GM19099 (cell line): ENCODE measurements around the gene BLVRA.

Experiments
- POLR2A ChIP-seq: IDR thresholded peaks from 3 replicates; pipeline ENCODE4 v1.6.1; 2011; ENCODE audit warnings: low read depth; ENCODE audit not compliant: insufficient read length; ENCODE audit errors: extremely low read depth

Gene BLVRA

GRCh38 chr7:43747328-43748105 is 11.0 kb upstream of the BLVRA start:
- no peak for TF ChIP-seq POLR2A

GRCh38 chr7:43749383-43749940 is 9.0 kb upstream of the BLVRA start:
- no peak for TF ChIP-seq POLR2A

- no peak for TF ChIP-seq POLR2A
Observed at GRCh38 chr7:43750016-43750887, 8.2 kb upstream of the BLVRA start.

- no peak for TF ChIP-seq POLR2A
Observed at GRCh38 chr7:43752411-43752810, 6.1 kb upstream of the BLVRA start.

GRCh38 chr7:43753271-43753810 is 5.1 kb upstream of the BLVRA start:
- TF ChIP-seq POLR2A: no peak

- TF ChIP-seq POLR2A: no peak
Observed at GRCh38 chr7:43753843-43754242, 4.6 kb upstream of the BLVRA start.

GRCh38 chr7:43754596-43754995 is 3.9 kb upstream of the BLVRA start:
- no peak for TF ChIP-seq POLR2A

DNA sequence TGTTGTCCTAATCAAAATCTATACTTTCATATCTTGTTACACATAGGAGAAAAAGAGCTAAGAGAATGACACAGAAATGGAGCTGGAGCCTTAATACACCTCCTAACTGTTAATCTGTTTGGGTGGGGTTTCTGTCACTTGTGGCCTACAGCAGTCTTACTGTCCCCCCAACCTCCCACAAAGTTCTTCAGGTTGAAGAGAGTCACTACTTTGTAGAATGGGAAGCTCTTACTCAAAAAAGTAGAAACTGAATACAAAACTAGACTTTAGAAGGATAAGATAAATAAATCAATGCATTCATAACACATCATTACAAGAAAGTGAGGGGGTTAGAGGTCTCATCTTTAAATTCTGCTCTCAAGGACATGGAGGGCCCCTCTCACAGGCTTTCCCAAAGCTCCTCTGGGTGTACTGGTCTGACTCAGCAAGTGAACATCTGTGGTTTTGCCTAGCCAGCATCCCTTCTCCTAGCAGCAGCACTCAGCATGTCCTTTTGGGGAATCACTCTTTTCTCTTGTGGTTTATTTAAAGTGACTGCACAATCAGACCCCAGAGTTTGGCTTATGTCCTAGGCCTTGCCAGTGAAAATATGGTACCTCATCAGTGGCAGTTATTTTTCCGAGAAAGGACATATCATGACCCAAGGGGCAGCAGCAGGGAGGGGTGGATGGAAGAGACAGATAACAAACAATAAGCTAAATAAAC is 2.0 kb upstream of the BLVRA start:
- TF ChIP-seq POLR2A: no peak

DNA sequence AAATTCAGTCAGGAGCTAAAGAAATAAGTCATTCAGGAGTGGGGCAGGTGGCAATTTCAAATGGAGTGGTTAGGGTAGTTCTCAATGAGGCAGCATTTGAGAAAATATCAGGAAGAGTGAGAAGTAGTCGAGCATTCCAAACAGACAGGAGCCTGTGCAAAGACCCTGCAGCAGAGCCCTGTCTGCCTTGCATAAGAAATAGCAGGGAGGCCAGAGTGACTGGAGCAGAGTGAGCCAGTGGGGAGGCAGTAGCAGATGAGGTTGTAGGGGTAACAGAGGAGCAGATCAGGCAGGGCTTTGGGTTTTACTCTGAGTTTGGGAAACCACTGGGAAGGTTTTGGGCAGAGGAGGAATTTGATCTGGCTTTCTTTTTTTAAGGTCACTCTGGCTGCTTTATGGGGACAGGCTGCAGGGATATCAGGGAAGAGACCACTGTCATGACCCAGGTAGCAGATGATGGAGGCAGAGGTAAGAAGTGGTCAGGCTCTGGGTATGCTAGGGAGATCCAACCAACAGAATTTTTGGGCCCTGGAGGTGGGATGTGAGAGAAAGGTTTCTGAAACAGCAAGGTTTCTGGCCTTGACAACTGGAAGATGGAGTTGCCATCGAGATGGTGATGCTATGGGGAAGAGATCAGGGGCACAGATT is 1.3 kb upstream of the BLVRA start:
- no peak for TF ChIP-seq POLR2A

DNA sequence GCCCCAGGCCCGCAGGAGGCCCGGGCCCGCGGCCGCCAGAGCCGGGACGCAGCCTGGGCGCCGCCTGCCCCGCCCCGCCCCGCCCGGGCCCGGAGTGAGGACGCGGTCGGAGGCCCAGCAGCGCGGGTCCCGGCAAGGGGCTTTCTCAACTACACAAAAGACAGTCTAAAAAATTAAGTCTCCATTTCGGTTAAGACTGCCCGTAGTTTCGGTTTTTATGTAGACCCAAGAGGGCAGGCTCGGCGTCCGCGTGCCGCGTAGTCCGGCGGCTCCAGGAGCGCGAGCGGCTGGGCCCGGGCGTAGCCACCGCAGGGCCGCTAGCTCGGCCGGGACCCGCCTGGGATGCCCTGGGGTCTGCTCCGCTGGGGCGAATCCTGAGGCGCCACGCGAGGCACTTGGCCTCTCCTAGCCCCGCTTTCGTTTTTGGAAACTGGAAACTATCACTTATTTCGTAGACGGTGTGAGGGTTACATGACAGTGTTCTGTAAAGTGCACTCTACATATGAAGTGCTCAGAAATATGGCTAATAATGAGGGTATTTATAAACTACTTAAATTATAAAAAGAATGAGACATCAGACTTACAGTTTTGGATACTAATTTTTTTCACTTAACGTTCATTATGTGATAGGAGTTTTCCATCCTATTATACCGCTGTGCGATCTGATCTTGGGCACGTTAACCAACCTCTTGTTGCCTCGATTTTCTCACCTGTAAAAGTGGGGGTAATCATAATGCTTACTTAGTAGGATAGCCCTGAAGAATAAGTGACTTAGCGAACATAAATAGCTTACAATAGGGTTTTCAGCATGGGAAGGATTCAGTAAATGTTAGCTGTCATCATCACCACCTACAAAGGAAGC is 573 bp downstream of the BLVRA start:
- TF ChIP-seq POLR2A: peak; percentile 58

DNA sequence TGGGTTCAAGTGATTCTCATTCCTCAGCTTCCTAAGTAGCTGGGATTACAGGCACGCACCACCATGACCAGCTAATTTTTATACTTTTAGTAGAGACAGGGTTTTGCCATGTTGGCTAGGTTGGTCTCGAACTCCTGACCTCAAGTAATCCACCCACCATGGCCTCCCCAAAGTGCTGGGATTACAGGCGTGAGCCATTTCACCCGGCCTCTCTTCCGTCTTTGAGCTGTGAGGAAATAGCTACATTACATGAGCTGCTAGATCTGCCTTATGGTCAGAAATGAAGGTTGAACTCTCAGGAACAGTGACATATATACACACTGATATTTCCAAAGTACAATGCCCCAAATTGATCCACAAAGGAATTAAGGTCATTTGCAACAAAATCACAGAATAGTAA is 2.4 kb downstream of the BLVRA start:
- TF ChIP-seq POLR2A: no peak

DNA sequence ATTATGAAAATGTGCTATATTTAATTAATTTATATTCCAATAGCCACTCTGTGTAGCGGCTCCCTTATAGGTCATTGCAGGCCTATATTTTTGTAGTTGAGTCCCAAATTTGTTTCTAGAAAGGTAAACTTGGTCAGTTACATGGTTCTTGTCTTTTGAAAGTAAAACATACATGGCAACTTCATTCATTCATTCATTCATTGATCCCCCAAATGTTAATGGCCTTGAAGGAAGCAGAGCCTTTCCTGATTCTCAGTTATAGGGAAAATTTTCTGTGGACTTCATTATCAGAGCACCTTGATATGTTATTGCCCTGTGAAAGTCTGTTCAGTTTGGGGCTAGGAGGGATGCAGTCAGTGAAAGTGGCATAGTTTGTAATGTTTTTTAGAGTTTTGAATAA is 2.9 kb downstream of the BLVRA start:
- no peak for TF ChIP-seq POLR2A

GRCh38 chr7:43761938-43762692 is 3.6 kb downstream of the BLVRA start:
- TF ChIP-seq POLR2A: no peak
